ENCODE data around the gene TMEM168. TPM values are rescaled to one million over a fixed set of nuclear protein-coding genes. Genes with fewer than 3 reads are reported as not detected.

The TMEM168 gene
- total RNA-seq, 1 donor from 2014 or later: 24.9 TPM

- no peak for TF ChIP-seq CTCF (IDR thresholded peaks at IDR 0.05)
- ATAC-seq (no peak), DNase-seq (no peak)
- Histone ChIP-seq H3K36me3 (no peaks in the 10 kb centered on the region), H3K27ac (no peak overlapping the region), H3K9me3 (no peaks in the 10 kb centered on the region), H3K4me1 (no peaks in the 10 kb centered on the region), H3K27me3 (ENCODE audit: low read depth) (no peaks in the 10 kb centered on the region), H3K4me3 (no peak overlapping the region)
- intact Hi-C loops (cut with DNase I): no loop called here
Measured at GRCh38 chr7:112752576-112752975, 37.6 kb downstream of the TMEM168 start.

GRCh38 chr7:112749775-112750174, 40.4 kb downstream of the TMEM168 start:
- intact Hi-C loops (cut with DNase I): no loop called here
- Histone ChIP-seq H3K27me3 (ENCODE audit: low read depth) (no peaks in the 10 kb centered on the region), H3K9me3 (no peaks in the 10 kb centered on the region), H3K27ac (no peak overlapping the region), H3K4me1 (no peaks in the 10 kb centered on the region), H3K4me3 (no peak overlapping the region), H3K36me3 (no peaks in the 10 kb centered on the region)
- ATAC-seq (no peak), DNase-seq (no peak)
- no peak for TF ChIP-seq CTCF (IDR thresholded peaks at IDR 0.05)

GRCh38 chr7:112748381-112748780, 41.8 kb downstream of the TMEM168 start:
- Histone ChIP-seq H3K4me1 (no peaks in the 10 kb centered on the region), H3K27ac (no peak overlapping the region), H3K4me3 (no peak overlapping the region), H3K9me3 (no peaks in the 10 kb centered on the region), H3K27me3 (ENCODE audit: low read depth) (no peaks in the 10 kb centered on the region), H3K36me3 (no peaks in the 10 kb centered on the region)
- intact Hi-C loops (cut with DNase I): no loop called here
- ATAC-seq: no peak
- TF ChIP-seq CTCF (IDR thresholded peaks at IDR 0.05): no peak
- DNase-seq: no peak

- Histone ChIP-seq H3K9me3 (no peaks in the 10 kb centered on the region), H3K27ac (no peak overlapping the region), H3K4me3 (no peak overlapping the region), H3K36me3 (no peaks in the 10 kb centered on the region), H3K27me3 (ENCODE audit: low read depth) (no peaks in the 10 kb centered on the region), H3K4me1 (no peaks in the 10 kb centered on the region)
- ATAC-seq (no peak), DNase-seq (no peak)
- intact Hi-C loops (cut with DNase I): no loop called here
- no peak for TF ChIP-seq CTCF (IDR thresholded peaks at IDR 0.05)
Measured at GRCh38 chr7:112745635-112746034, 44.6 kb downstream of the TMEM168 start.

- TF ChIP-seq CTCF (IDR thresholded peaks at IDR 0.05): no peak
- no peaks in the 10 kb centered on the region for H3K4me1 ChIP-seq
- no peaks in the 10 kb centered on the region for H3K36me3 ChIP-seq
- H3K9me3 ChIP-seq: no peaks in the 10 kb centered on the region
- no peak for DNase-seq
- no peak overlapping the region for H3K4me3 ChIP-seq
- no peak for ATAC-seq
- H3K27ac ChIP-seq: no peak overlapping the region
- intact Hi-C loops (cut with DNase I): no loop called here
- H3K27me3 ChIP-seq (ENCODE audit: low read depth): no peaks in the 10 kb centered on the region
Measured at GRCh38 chr7:112744818-112745217, 45.4 kb downstream of the TMEM168 start.

GRCh38 chr7:112743811-112744210, 46.4 kb downstream of the TMEM168 start:
- H3K4me3 ChIP-seq: no peak overlapping the region
- H3K9me3 ChIP-seq: peaks cover under 1% of the 10 kb centered on the region
- ATAC-seq (peak; percentile 52 to 66), DNase-seq (no peak)
- no peak for TF ChIP-seq CTCF (IDR thresholded peaks at IDR 0.05)
- no peaks in the 10 kb centered on the region for H3K4me1 ChIP-seq
- intact Hi-C loops (cut with DNase I): no loop called here
- H3K27ac ChIP-seq: no peak overlapping the region
- H3K36me3 ChIP-seq: no peaks in the 10 kb centered on the region
- H3K27me3 ChIP-seq (ENCODE audit: low read depth): no peaks in the 10 kb centered on the region
